ENCODE data around the gene GALK2.

Gene GALK2

DNA sequence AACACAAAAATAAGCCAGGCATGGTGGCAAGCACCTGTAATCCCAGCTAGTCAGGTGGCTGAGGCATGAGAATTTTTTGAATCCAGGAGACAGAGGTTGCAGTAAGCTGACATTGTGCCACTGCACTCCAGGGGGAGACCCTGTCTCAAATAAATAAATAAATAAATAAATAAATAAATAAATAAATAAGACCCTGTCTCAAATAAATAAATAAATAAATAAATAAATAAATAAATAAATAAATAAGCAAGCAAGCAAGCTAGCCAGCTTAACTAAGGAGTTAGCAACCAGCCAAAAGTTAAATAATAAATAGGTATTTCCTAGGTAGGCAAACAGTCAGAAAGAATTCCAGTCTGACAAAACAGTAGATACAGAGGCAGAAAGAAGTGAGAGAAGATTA is 123.9 kb downstream of the GALK2 start (continued):
- TF ChIP-seq, protein P1, sequence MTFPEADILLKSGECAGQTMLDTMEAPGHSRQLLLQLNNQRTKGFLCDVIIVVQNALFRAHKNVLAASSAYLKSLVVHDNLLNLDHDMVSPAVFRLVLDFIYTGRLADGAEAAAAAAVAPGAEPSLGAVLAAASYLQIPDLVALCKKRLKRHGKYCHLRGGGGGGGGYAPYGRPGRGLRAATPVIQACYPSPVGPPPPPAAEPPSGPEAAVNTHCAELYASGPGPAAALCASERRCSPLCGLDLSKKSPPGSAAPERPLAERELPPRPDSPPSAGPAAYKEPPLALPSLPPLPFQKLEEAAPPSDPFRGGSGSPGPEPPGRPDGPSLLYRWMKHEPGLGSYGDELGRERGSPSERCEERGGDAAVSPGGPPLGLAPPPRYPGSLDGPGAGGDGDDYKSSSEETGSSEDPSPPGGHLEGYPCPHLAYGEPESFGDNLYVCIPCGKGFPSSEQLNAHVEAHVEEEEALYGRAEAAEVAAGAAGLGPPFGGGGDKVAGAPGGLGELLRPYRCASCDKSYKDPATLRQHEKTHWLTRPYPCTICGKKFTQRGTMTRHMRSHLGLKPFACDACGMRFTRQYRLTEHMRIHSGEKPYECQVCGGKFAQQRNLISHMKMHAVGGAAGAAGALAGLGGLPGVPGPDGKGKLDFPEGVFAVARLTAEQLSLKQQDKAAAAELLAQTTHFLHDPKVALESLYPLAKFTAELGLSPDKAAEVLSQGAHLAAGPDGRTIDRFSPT (tag by site-specific recombination; IDR thresholded peaks at IDR 0.05), result no peak
- TF ChIP-seq, protein P2, sequence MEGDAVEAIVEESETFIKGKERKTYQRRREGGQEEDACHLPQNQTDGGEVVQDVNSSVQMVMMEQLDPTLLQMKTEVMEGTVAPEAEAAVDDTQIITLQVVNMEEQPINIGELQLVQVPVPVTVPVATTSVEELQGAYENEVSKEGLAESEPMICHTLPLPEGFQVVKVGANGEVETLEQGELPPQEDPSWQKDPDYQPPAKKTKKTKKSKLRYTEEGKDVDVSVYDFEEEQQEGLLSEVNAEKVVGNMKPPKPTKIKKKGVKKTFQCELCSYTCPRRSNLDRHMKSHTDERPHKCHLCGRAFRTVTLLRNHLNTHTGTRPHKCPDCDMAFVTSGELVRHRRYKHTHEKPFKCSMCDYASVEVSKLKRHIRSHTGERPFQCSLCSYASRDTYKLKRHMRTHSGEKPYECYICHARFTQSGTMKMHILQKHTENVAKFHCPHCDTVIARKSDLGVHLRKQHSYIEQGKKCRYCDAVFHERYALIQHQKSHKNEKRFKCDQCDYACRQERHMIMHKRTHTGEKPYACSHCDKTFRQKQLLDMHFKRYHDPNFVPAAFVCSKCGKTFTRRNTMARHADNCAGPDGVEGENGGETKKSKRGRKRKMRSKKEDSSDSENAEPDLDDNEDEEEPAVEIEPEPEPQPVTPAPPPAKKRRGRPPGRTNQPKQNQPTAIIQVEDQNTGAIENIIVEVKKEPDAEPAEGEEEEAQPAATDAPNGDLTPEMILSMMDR (tag by site-specific recombination; IDR thresholded peaks at IDR 0.05), result no peak
- TF ChIP-seq, protein P3, sequence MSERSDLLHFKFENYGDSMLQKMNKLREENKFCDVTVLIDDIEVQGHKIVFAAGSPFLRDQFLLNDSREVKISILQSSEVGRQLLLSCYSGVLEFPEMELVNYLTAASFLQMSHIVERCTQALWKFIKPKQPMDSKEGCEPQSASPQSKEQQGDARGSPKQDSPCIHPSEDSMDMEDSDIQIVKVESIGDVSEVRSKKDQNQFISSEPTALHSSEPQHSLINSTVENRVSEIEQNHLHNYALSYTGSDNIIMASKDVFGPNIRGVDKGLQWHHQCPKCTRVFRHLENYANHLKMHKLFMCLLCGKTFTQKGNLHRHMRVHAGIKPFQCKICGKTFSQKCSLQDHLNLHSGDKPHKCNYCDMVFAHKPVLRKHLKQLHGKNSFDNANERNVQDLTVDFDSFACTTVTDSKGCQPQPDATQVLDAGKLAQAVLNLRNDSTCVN (tag by site-specific recombination; optimal IDR thresholded peaks at IDR 0.05), result no peak
- TF ChIP-seq, protein P4, sequence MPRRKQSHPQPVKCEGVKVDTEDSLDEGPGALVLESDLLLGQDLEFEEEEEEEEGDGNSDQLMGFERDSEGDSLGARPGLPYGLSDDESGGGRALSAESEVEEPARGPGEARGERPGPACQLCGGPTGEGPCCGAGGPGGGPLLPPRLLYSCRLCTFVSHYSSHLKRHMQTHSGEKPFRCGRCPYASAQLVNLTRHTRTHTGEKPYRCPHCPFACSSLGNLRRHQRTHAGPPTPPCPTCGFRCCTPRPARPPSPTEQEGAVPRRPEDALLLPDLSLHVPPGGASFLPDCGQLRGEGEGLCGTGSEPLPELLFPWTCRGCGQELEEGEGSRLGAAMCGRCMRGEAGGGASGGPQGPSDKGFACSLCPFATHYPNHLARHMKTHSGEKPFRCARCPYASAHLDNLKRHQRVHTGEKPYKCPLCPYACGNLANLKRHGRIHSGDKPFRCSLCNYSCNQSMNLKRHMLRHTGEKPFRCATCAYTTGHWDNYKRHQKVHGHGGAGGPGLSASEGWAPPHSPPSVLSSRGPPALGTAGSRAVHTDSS (tag by site-specific recombination; IDR thresholded peaks at IDR 0.05), result no peak
- TF ChIP-seq MZF1 (tag by site-specific recombination; IDR thresholded peaks at IDR 0.05; ENCODE audit: borderline replicate concordance) (no peak; the same call in 1 of the 2 replicates), ZBTB8A (tag by site-specific recombination; IDR thresholded peaks at IDR 0.05) (peak; percentile 47), ZBTB48 (tag by site-specific recombination; IDR thresholded peaks at IDR 0.05) (no peak), ZNF140 (tag by site-specific recombination; IDR thresholded peaks at IDR 0.05) (peak; percentile 66; the same call in 1 of the 2 replicates), SALL2 (tag by site-specific recombination; IDR thresholded peaks at IDR 0.05; ENCODE audit: borderline replicate concordance) (no peak), ZNF544 (tag by site-specific recombination; IDR thresholded peaks at IDR 0.05) (no peak), ZNF791 (tag by site-specific recombination; IDR thresholded peaks at IDR 0.05) (no peak), BCL11A (tag by site-specific recombination; IDR thresholded peaks at IDR 0.05; ENCODE audit: low read depth) (no peak), ZNF157 (tag by site-specific recombination; IDR thresholded peaks at IDR 0.05) (no peak), YY1 (tag by site-specific recombination; IDR thresholded peaks at IDR 0.05) (no peak), ZNF146 (tag by site-specific recombination; IDR thresholded peaks at IDR 0.05) (no peak), ZNF112 (tag by site-specific recombination; IDR thresholded peaks at IDR 0.05) (no peak), IKZF3 (tag by site-specific recombination; IDR thresholded peaks at IDR 0.05) (no peak), ZNF433 (tag by site-specific recombination; IDR thresholded peaks at IDR 0.05; ENCODE audit: low read depth) (peak; percentile 52; the same call in 1 of the 2 replicates), ZNF202 (tag by site-specific recombination; IDR thresholded peaks at IDR 0.05; ENCODE audit: borderline replicate concordance) (0 out of 2 replicates have a peak, but pooled peaks have one; percentile 48), REPIN1 (tag by site-specific recombination; IDR thresholded peaks at IDR 0.05; ENCODE audit: low read depth) (no peak), ZNF600 (tag by site-specific recombination; IDR thresholded peaks at IDR 0.05) (no peak), ZNF114 (tag by site-specific recombination; IDR thresholded peaks at IDR 0.05) (no peak), ZNF629 (tag by site-specific recombination; IDR thresholded peaks at IDR 0.05) (peak; percentile 41; the same call in 1 of the 2 replicates), ZNF366 (tag by site-specific recombination; conservative IDR thresholded peaks at IDR 0.05) (no peak), ZNF37A (tag by site-specific recombination; IDR thresholded peaks at IDR 0.05) (no peak), ZNF610 (tag by site-specific recombination; IDR thresholded peaks at IDR 0.05; ENCODE audit: borderline replicate concordance) (no peak), ZNF155 (tag by site-specific recombination; IDR thresholded peaks at IDR 0.05) (no peak), KLF8 (tag by site-specific recombination; IDR thresholded peaks at IDR 0.05) (no peak), ZNF350 (tag by site-specific recombination; IDR thresholded peaks at IDR 0.05) (no peak), ZNF248 (tag by site-specific recombination; IDR thresholded peaks at IDR 0.05) (no peak)
- TF ChIP-seq, protein P5, sequence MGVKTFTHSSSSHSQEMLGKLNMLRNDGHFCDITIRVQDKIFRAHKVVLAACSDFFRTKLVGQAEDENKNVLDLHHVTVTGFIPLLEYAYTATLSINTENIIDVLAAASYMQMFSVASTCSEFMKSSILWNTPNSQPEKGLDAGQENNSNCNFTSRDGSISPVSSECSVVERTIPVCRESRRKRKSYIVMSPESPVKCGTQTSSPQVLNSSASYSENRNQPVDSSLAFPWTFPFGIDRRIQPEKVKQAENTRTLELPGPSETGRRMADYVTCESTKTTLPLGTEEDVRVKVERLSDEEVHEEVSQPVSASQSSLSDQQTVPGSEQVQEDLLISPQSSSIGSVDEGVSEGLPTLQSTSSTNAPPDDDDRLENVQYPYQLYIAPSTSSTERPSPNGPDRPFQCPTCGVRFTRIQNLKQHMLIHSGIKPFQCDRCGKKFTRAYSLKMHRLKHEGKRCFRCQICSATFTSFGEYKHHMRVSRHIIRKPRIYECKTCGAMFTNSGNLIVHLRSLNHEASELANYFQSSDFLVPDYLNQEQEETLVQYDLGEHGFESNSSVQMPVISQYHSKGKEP (tag by site-specific recombination; IDR thresholded peaks at IDR 0.05), result no peak
- TF ChIP-seq, protein P6, sequence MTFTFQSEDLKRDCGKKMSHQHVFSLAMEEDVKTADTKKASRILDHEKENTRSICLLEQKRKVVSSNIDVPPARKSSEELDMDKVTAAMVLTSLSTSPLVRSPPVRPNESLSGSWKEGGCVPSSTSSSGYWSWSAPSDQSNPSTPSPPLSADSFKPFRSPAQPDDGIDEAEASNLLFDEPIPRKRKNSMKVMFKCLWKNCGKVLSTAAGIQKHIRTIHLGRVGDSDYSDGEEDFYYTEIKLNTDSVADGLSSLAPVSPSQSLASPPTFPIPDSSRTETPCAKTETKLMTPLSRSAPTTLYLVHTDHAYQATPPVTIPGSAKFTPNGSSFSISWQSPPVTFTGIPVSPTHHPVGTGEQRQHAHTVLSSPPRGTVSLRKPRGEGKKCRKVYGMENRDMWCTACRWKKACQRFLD (tag by site-specific recombination; IDR thresholded peaks at IDR 0.05), result no peak

Measured in HEK293 (cell line).